ENCODE data around the gene LIMK1. TPM values are rescaled to one million over a fixed set of nuclear protein-coding genes. Genes with fewer than 3 reads are reported as not detected.

The LIMK1 gene
- total RNA-seq, 2 donors from 2014 or later, result 19.7 to 19.9 TPM

Other genes with a start within 250 kb of the LIMK1 start
- 1 to 10 TPM in 1 of 2 donors, not detected in 1; 1.2 TPM for gene METTL27, start 241.3 kb upstream of the LIMK1 start, total RNA-seq
- gene TMEM270, start 222.6 kb upstream of the LIMK1 start, total RNA-seq, result not detected
- 1,000 to 10,000 TPM; 1,484 to 3,836 TPM for gene ELN, start 55.6 kb upstream of the LIMK1 start, total RNA-seq
- 100 to 1,000 TPM; 210 to 244 TPM for gene EIF4H, start 90.6 kb downstream of the LIMK1 start, total RNA-seq
- gene LAT2, start 126.2 kb downstream of the LIMK1 start, total RNA-seq, result 10 to 100 TPM in 1 of 2 donors, 1 to 10 TPM in 1; 3.7 to 17.6 TPM
- 10 to 100 TPM in 1 of 2 donors, 1 to 10 TPM in 1; 9.5 to 15.2 TPM for gene RFC2, start 170.6 kb downstream of the LIMK1 start, total RNA-seq
- 10 to 100 TPM; 50.7 to 52.9 TPM for gene CLIP2, start 205.6 kb downstream of the LIMK1 start, total RNA-seq